GM18861 (cell line): ENCODE results near the gene NYAP1.
"Not testable (repeated sequence)": the region's sequence is repeated elsewhere in the genome, so short reads cannot be mapped to it uniquely, and the experiment has no call there.

Experiments used
- ATAC-seq: cut with Tn5 transposase; IDR thresholded peaks from one replicate; pipeline ENCODE4 v1.9.1; 2021; ENCODE audit not compliant: unreplicated experiment

The NYAP1 gene

GRCh38 chr7:100540073-100540723 is 56.5 kb downstream of the NYAP1 start:
- ATAC-seq = no peak

GRCh38 chr7:100541309-100541708 is 57.6 kb downstream of the NYAP1 start:
- ATAC-seq = not testable (repeated sequence)

- no peak for ATAC-seq
These were observed 59.9 kb downstream of the NYAP1 start for GRCh38 chr7:100543586-100543985.

GRCh38 chr7:100544386-100544785 is 60.7 kb downstream of the NYAP1 start:
- ATAC-seq = no peak
